ENCODE measurements around the gene TMEM150C. TPM values are rescaled to one million over a fixed set of nuclear protein-coding genes. Genes with fewer than 3 reads are reported as not detected.
A peak's percentile ranks its signal among the peaks of the same experiment; 100 is the strongest.

The TMEM150C gene
- total RNA-seq, 1 donor from 2014 or later: 8.5 TPM

- Mint-ChIP-seq H3K27me3 (ENCODE audit: low read depth) (no peaks in the 10 kb centered on the region), H3K4me1 (peaks cover 3% of the 10 kb centered on the region), H3K9me3 (no peaks in the 10 kb centered on the region), H3K27ac (ENCODE audit: unreplicated experiment) (no peak overlapping the region), H3K4me3 (no peak overlapping the region), H3K36me3 (ENCODE audit: low read depth) (peaks cover 22% of the 10 kb centered on the region)
- DNase-seq (ENCODE audit: low read depth, low spot score): no peak
- no peak for TF ChIP-seq CTCF (conservative IDR thresholded peaks at IDR 0.05)
Measured at GRCh38 chr4:82450966-82451755, 110.6 kb downstream of the TMEM150C start.

- Mint-ChIP-seq H3K27me3 (ENCODE audit: low read depth) (no peaks in the 10 kb centered on the region), H3K36me3 (ENCODE audit: low read depth) (peaks cover 19% of the 10 kb centered on the region), H3K4me3 (no peak overlapping the region), H3K4me1 (peaks cover 3% of the 10 kb centered on the region), H3K27ac (ENCODE audit: unreplicated experiment) (no peak overlapping the region), H3K9me3 (no peaks in the 10 kb centered on the region)
- TF ChIP-seq CTCF (conservative IDR thresholded peaks at IDR 0.05): no peak
- no peak for DNase-seq (ENCODE audit: low read depth, low spot score)
Measured at GRCh38 chr4:82447886-82448285, 113.9 kb downstream of the TMEM150C start.

GRCh38 chr4:82439088-82439487, 122.7 kb downstream of the TMEM150C start:
- no peak for TF ChIP-seq CTCF (conservative IDR thresholded peaks at IDR 0.05)
- Mint-ChIP-seq H3K4me1 (peaks cover 10% of the 10 kb centered on the region), H3K27ac (ENCODE audit: unreplicated experiment) (no peak overlapping the region), H3K9me3 (no peaks in the 10 kb centered on the region), H3K36me3 (ENCODE audit: low read depth) (peaks cover 14% of the 10 kb centered on the region), H3K4me3 (no peak overlapping the region), H3K27me3 (ENCODE audit: low read depth) (no peaks in the 10 kb centered on the region)
- DNase-seq (ENCODE audit: low read depth, low spot score): no peak

GRCh38 chr4:82437285-82438005, 124.3 kb downstream of the TMEM150C start:
- Mint-ChIP-seq H3K27ac (ENCODE audit: unreplicated experiment) (no peak overlapping the region), H3K9me3 (no peaks in the 10 kb centered on the region), H3K27me3 (ENCODE audit: low read depth) (no peaks in the 10 kb centered on the region), H3K4me1 (peaks cover 24% of the 10 kb centered on the region), H3K4me3 (peak overlapping the region; percentile 41), H3K36me3 (ENCODE audit: low read depth) (peaks cover 12% of the 10 kb centered on the region)
- DNase-seq (ENCODE audit: low read depth, low spot score): no peak
- no peak for TF ChIP-seq CTCF (conservative IDR thresholded peaks at IDR 0.05)

GRCh38 chr4:82436780-82437179, 125.0 kb downstream of the TMEM150C start:
- H3K27me3 Mint-ChIP-seq (ENCODE audit: low read depth): no peaks in the 10 kb centered on the region
- H3K27ac Mint-ChIP-seq (ENCODE audit: unreplicated experiment): no peak overlapping the region
- peaks cover 31% of the 10 kb centered on the region for H3K4me1 Mint-ChIP-seq
- DNase-seq (ENCODE audit: low read depth, low spot score): no peak
- H3K9me3 Mint-ChIP-seq: no peaks in the 10 kb centered on the region
- TF ChIP-seq CTCF (conservative IDR thresholded peaks at IDR 0.05): no peak
- H3K36me3 Mint-ChIP-seq (ENCODE audit: low read depth): peaks cover 9% of the 10 kb centered on the region
- peak overlapping the region; percentile 45 for H3K4me3 Mint-ChIP-seq

Data from neural crest cell (in vitro differentiated cells).